Loucy (cell line): ENCODE results near the gene WNT8A.
A peak's percentile ranks its signal among the peaks of the same experiment; 100 is the strongest.
"Not testable (repeated sequence)": the region's sequence is repeated elsewhere in the genome, so short reads cannot be mapped to it uniquely, and the experiment has no call there.

Experiments used
- H2AFZ ChIP-seq: fragments of 200-600 bp; sonication (generic); 2 replicates; pipeline ENCODE4 v1.6.0; 2016; ENCODE audit warnings: antibody characterized with exemption, mild to moderate bottlenecking, low read length, moderate library complexity
- H3F3A ChIP-seq: fragments of 200-600 bp; 2 replicates; pipeline ENCODE4 v1.6.0; 2016; ENCODE audit warnings: antibody characterized with exemption, low read depth, mild to moderate bottlenecking
- H3K27me3 ChIP-seq: fragments of 200-600 bp; sonication (generic); 2 replicates; pipeline ENCODE4 v1.6.1; 2014; ENCODE audit warnings: low read length, mild to moderate bottlenecking; ENCODE audit not compliant: insufficient read depth, poor library complexity, severe bottlenecking
- H3K36me3 ChIP-seq: fragments of 200-600 bp; sonication (generic); 2 replicates; pipeline ENCODE4 v1.6.1; 2016; ENCODE audit warnings: low read length; ENCODE audit not compliant: insufficient read depth
- H3K4me1 ChIP-seq: fragments of 200-600 bp; sonication (generic); 2 replicates; pipeline ENCODE4 v1.5.1; 2014; ENCODE audit warnings: low read length, mild to moderate bottlenecking; ENCODE audit not compliant: insufficient read depth, poor library complexity, severe bottlenecking
- H3K4me2 ChIP-seq: fragments of 200-600 bp; sonication (generic); 2 replicates; pipeline ENCODE4 v1.6.0; 2014; ENCODE audit warnings: antibody characterized with exemption, low read length, low read depth, mild to moderate bottlenecking; ENCODE audit not compliant: poor library complexity, severe bottlenecking
- H3K4me3 ChIP-seq: fragments of 200-600 bp; sonication (generic); 2 replicates; pipeline ENCODE4 v1.5.1; 2014; ENCODE audit warnings: low read length, mild to moderate bottlenecking, mixed read lengths; ENCODE audit not compliant: poor library complexity, severe bottlenecking
- H3K79me2 ChIP-seq: fragments of 200-600 bp; sonication (generic); 2 replicates; pipeline ENCODE4 v1.6.1; 2014; ENCODE audit warnings: low read length; ENCODE audit not compliant: insufficient read depth
- H3K9ac ChIP-seq: fragments of 200-600 bp; sonication (generic); 2 replicates; pipeline ENCODE4 v1.6.0; 2014; ENCODE audit warnings: mild to moderate bottlenecking, low read depth, low read length, moderate library complexity; ENCODE audit not compliant: poor library complexity, severe bottlenecking
- H3K9me2 ChIP-seq: fragments of 200-600 bp; sonication (generic); replicated peaks from 2 replicates; pipeline ENCODE4 v1.6.1; 2016; ENCODE audit warnings: low read depth, low read length, mixed read lengths
- H3K9me3 ChIP-seq: fragments of 200-600 bp; sonication (generic); 2 replicates; pipeline ENCODE4 v1.6.1; 2014; ENCODE audit warnings: mild to moderate bottlenecking, antibody characterized with exemption, low read length, low read depth; ENCODE audit not compliant: insufficient read depth
- H4K20me1 ChIP-seq: fragments of 200-600 bp; sonication (generic); 2 replicates; pipeline ENCODE4 v1.6.0; 2014; ENCODE audit warnings: antibody characterized with exemption, low read length, mild to moderate bottlenecking; ENCODE audit not compliant: insufficient read depth, poor library complexity, severe bottlenecking
- CTCF ChIP-seq: fragments of 200-600 bp; sonication (generic); conservative IDR thresholded peaks from 2 replicates; pipeline ENCODE4 v1.5.1; 2014; ENCODE audit warnings: mild to moderate bottlenecking, antibody characterized with exemption, low read length
- EZH2phosphoT487 ChIP-seq: fragments of 200-600 bp; IDR thresholded peaks from 2 replicates; pipeline ENCODE4 v1.6.1; 2018; ENCODE audit warnings: antibody characterized with exemption, mild to moderate bottlenecking, moderate library complexity, borderline replicate concordance

WNT8A gene

DNA sequence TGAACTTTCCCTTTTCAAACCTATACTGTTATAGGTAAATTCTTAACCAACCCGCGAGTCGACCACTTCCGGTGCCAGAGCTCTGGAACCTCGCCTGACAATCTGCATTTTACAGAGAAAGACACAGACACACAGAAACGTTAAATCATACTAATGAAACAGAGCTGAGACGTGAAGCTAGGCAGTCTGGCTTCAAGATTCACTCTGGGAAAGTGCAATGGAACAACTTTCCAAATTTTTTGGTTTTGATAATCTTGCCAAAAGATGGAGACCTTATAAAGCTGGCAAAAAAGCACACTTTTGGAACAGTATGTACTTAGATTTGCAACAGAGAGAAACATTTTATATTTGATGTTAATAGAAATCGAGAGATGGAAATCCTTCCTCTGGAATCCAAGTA is 15.9 kb upstream of the WNT8A start:
- Histone ChIP-seq H3K9ac (no peak overlapping the region), H3K79me2 (no peaks in the 10 kb centered on the region), H3K27me3 (no peaks in the 10 kb centered on the region), H3K4me3 (no peak overlapping the region), H3K36me3 (no peaks in the 10 kb centered on the region), H3K4me2 (no peak overlapping the region), H4K20me1 (no peaks in the 10 kb centered on the region), H3F3A (no peaks in the 10 kb centered on the region), H3K4me1 (no peaks in the 10 kb centered on the region), H3K9me2 (no peaks in the 10 kb centered on the region), H3K9me3 (no peaks in the 10 kb centered on the region), H2AFZ (no peak overlapping the region)
- no peak for TF ChIP-seq CTCF
- no peak for TF ChIP-seq EZH2phosphoT487

- H3K4me1 ChIP-seq, result no peaks in the 10 kb centered on the region
These were observed 14.9 kb upstream of the WNT8A start for GRCh38 chr5:138068742-138069600.

DNA sequence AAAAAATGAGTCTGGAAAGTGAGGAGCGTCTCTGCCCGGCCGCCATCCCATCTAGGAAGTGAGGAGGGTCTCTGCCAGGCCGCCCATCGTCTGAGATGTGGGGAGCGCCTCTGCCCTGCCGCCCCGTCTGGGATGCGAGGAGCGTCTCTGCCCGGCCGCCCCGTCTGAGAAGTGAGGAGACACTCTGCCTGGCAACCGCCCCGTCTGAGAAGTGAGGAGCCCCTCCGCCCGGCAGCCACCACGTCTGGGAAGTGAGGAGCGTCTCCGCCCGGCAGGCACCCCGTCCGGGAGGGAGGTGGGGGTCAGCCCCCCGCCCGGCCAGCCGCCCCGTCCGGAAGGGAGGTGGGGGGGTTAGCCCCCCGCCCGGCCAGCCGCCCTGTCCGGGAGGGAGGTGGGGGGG is 13.8 kb upstream of the WNT8A start:
- not testable (repeated sequence) for H4K20me1 ChIP-seq, H2AFZ ChIP-seq, H3K4me3 ChIP-seq, H3K9ac ChIP-seq, H3K27me3 ChIP-seq, H3K79me2 ChIP-seq, H3K4me1 ChIP-seq, H3F3A ChIP-seq, H3K9me2 ChIP-seq, H3K4me2 ChIP-seq, H3K9me3 ChIP-seq, H3K36me3 ChIP-seq

More at GRCh38 chr5:138068742-138069600, 14.9 kb upstream of the WNT8A start:
- H3K9me3 ChIP-seq, result no peaks in the 10 kb centered on the region
- H3K4me3 ChIP-seq, result no peak overlapping the region
- no peaks in the 10 kb centered on the region for H3F3A ChIP-seq
- H3K9me2 ChIP-seq, result no peaks in the 10 kb centered on the region
- no peak overlapping the region for H3K4me2 ChIP-seq
- H4K20me1 ChIP-seq, result no peaks in the 10 kb centered on the region
- H3K27me3 ChIP-seq, result no peaks in the 10 kb centered on the region
- no peaks in the 10 kb centered on the region for H3K79me2 ChIP-seq
- peak overlapping the region; percentile 36; the same call in 1 of the 2 replicates for H2AFZ ChIP-seq
- no peaks in the 10 kb centered on the region for H3K36me3 ChIP-seq
- TF ChIP-seq CTCF (peak; percentile 96), EZH2phosphoT487 (no peak)
- H3K9ac ChIP-seq, result no peak overlapping the region
